ENCODE data around the gene RIBC1.

DNA sequence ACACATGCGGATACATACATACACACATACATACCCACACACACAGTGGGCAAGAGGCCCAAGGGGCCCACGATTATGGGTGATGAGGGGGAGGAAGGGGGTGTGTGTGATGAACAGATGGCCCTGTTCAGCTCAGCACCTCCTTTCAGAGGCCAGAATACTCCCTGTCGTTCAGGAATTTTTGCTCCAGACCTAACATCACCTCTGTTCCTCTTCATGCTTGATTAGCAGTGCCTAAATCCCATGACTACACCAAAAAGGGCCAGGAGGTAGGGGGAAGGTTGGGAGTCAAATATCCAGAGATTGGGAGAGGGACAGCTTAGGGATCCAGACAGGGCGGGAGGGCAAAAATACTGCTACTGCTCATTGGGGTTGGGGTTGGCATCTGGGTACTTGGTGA is 42.9 kb upstream of the RIBC1 start:
- no peak for TF ChIP-seq CTCF (IDR thresholded peaks at IDR 0.05 in 2 of 3, conservative IDR thresholded peaks at IDR 0.05 in 1 of 3; ENCODE audit: borderline replicate concordance in 1 of 3, insufficient read depth in 1 of 3, low read depth in 2 of 3, low read length in 2 of 3)
- TF ChIP-seq ZNF274 (IDR thresholded peaks at IDR 0.05; ENCODE audit: low read depth, low read length) = no peak
- TF ChIP-seq POLR2A (IDR thresholded peaks at IDR 0.05; ENCODE audit: borderline replicate concordance, extremely low read depth, insufficient read depth, insufficient read length) = no peak
- no peak for TF ChIP-seq POLR2AphosphoS5 (IDR thresholded peaks at IDR 0.05; ENCODE audit: low read depth, low read length)
- no peak for TF ChIP-seq SP1 (IDR thresholded peaks at IDR 0.05; ENCODE audit: low read depth)
- TF ChIP-seq SRF (IDR thresholded peaks at IDR 0.05; ENCODE audit: low read depth) = no peak
- TF ChIP-seq, protein P1, sequence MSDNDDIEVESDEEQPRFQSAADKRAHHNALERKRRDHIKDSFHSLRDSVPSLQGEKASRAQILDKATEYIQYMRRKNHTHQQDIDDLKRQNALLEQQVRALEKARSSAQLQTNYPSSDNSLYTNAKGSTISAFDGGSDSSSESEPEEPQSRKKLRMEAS (IDR thresholded peaks at IDR 0.05) = no peak
- TF ChIP-seq RAD21 (IDR thresholded peaks at IDR 0.05; ENCODE audit: low read depth) = no peak
- TF ChIP-seq, protein P2, sequence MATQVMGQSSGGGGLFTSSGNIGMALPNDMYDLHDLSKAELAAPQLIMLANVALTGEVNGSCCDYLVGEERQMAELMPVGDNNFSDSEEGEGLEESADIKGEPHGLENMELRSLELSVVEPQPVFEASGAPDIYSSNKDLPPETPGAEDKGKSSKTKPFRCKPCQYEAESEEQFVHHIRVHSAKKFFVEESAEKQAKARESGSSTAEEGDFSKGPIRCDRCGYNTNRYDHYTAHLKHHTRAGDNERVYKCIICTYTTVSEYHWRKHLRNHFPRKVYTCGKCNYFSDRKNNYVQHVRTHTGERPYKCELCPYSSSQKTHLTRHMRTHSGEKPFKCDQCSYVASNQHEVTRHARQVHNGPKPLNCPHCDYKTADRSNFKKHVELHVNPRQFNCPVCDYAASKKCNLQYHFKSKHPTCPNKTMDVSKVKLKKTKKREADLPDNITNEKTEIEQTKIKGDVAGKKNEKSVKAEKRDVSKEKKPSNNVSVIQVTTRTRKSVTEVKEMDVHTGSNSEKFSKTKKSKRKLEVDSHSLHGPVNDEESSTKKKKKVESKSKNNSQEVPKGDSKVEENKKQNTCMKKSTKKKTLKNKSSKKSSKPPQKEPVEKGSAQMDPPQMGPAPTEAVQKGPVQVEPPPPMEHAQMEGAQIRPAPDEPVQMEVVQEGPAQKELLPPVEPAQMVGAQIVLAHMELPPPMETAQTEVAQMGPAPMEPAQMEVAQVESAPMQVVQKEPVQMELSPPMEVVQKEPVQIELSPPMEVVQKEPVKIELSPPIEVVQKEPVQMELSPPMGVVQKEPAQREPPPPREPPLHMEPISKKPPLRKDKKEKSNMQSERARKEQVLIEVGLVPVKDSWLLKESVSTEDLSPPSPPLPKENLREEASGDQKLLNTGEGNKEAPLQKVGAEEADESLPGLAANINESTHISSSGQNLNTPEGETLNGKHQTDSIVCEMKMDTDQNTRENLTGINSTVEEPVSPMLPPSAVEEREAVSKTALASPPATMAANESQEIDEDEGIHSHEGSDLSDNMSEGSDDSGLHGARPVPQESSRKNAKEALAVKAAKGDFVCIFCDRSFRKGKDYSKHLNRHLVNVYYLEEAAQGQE (IDR thresholded peaks at IDR 0.05; ENCODE audit: low read depth) = no peak
- no peak for TF ChIP-seq YY1 (IDR thresholded peaks at IDR 0.05; ENCODE audit: extremely low read depth, insufficient replicate concordance, low read depth, low read length)
- TF ChIP-seq CEBPB (IDR thresholded peaks at IDR 0.05; ENCODE audit: low read depth) = no peak
- no peak for TF ChIP-seq ZBTB33 (IDR thresholded peaks at IDR 0.05; ENCODE audit: extremely low read depth, insufficient replicate concordance, low read length)
